Measurements from ENCODE around the gene CHRM2. TPM values are rescaled to one million over a fixed set of nuclear protein-coding genes. Genes with fewer than 3 reads are reported as not detected.

The CHRM2 gene
- total RNA-seq, 3 donors from 2014 or later: not detected

GRCh38 chr7:136938476-136938875, 70.0 kb downstream of the CHRM2 start:
- intact Hi-C loops (cut with DNase I; ENCODE audit: low total_unique reads): no loop called here
- Histone ChIP-seq H3K27ac (no peak overlapping the region), H3K4me1 (no peaks in the 10 kb centered on the region), H3K36me3 (no peaks in the 10 kb centered on the region), H3K9me3 (no peaks in the 10 kb centered on the region), H3K27me3 (no peaks in the 10 kb centered on the region), H3K4me3 (no peak overlapping the region)
- no peak for TF ChIP-seq CTCF (IDR thresholded peaks at IDR 0.05)
- TF ChIP-seq POLR2AphosphoS5 (IDR thresholded peaks at IDR 0.05): no peak
- TF ChIP-seq POLR2A (IDR thresholded peaks at IDR 0.05): no peak
- no peak for DNase-seq (ENCODE audit: low spot score in 2 of 2)

GRCh38 chr7:136940122-136940521, 71.7 kb downstream of the CHRM2 start:
- no peak overlapping the region for H3K27ac ChIP-seq
- H3K36me3 ChIP-seq: no peaks in the 10 kb centered on the region
- no peak overlapping the region for H3K4me3 ChIP-seq
- H3K9me3 ChIP-seq: no peaks in the 10 kb centered on the region
- intact Hi-C loops (cut with DNase I; ENCODE audit: low total_unique reads): loop anchor here (5.0 kb wide), 1 partner anchor 312 kb away; no protein-coding TSS in a partner anchor
- TF ChIP-seq POLR2A (IDR thresholded peaks at IDR 0.05): no peak
- TF ChIP-seq CTCF (IDR thresholded peaks at IDR 0.05): no peak
- TF ChIP-seq POLR2AphosphoS5 (IDR thresholded peaks at IDR 0.05): no peak
- no peaks in the 10 kb centered on the region for H3K27me3 ChIP-seq
- DNase-seq (ENCODE audit: low spot score in 2 of 2): no peak
- H3K4me1 ChIP-seq: no peaks in the 10 kb centered on the region

- TF ChIP-seq POLR2A (IDR thresholded peaks at IDR 0.05) (no peak), POLR2AphosphoS5 (IDR thresholded peaks at IDR 0.05) (no peak), CTCF (IDR thresholded peaks at IDR 0.05) (no peak)
- H3K27ac ChIP-seq: no peak overlapping the region
- no peak for DNase-seq (ENCODE audit: low spot score in 2 of 2)
- H3K36me3 ChIP-seq: no peaks in the 10 kb centered on the region
- no peaks in the 10 kb centered on the region for H3K4me1 ChIP-seq
- H3K9me3 ChIP-seq: no peaks in the 10 kb centered on the region
- H3K4me3 ChIP-seq: no peak overlapping the region
- intact Hi-C loops (cut with DNase I; ENCODE audit: low total_unique reads): loop anchor here (5.0 kb wide), 1 partner anchor 311 kb away; no protein-coding TSS in a partner anchor
- H3K27me3 ChIP-seq: no peaks in the 10 kb centered on the region
Measured at GRCh38 chr7:136940917-136941316, 72.5 kb downstream of the CHRM2 start.

GRCh38 chr7:136941816-136942215, 73.4 kb downstream of the CHRM2 start:
- TF ChIP-seq POLR2AphosphoS5 (IDR thresholded peaks at IDR 0.05): no peak
- TF ChIP-seq CTCF (IDR thresholded peaks at IDR 0.05): no peak
- no peak for TF ChIP-seq POLR2A (IDR thresholded peaks at IDR 0.05)
- Histone ChIP-seq H3K4me1 (no peaks in the 10 kb centered on the region), H3K9me3 (no peaks in the 10 kb centered on the region), H3K4me3 (no peak overlapping the region), H3K27me3 (no peaks in the 10 kb centered on the region), H3K27ac (no peak overlapping the region), H3K36me3 (no peaks in the 10 kb centered on the region)
- DNase-seq (ENCODE audit: low spot score in 2 of 2): no peak
- intact Hi-C loops (cut with DNase I; ENCODE audit: low total_unique reads): loop anchor here (5.0 kb wide), 1 partner anchor 310 kb away; no protein-coding TSS in a partner anchor

- Histone ChIP-seq H3K27ac (no peak overlapping the region), H3K9me3 (no peaks in the 10 kb centered on the region), H3K36me3 (no peaks in the 10 kb centered on the region), H3K27me3 (no peaks in the 10 kb centered on the region), H3K4me1 (no peaks in the 10 kb centered on the region), H3K4me3 (no peak overlapping the region)
- intact Hi-C loops (cut with DNase I; ENCODE audit: low total_unique reads): loop anchor here (5.0 kb wide), 1 partner anchor 310 kb away; no protein-coding TSS in a partner anchor
- TF ChIP-seq POLR2AphosphoS5 (IDR thresholded peaks at IDR 0.05) (no peak), CTCF (IDR thresholded peaks at IDR 0.05) (no peak), POLR2A (IDR thresholded peaks at IDR 0.05) (no peak)
- DNase-seq (ENCODE audit: low spot score in 2 of 2): no peak
Measured at GRCh38 chr7:136942401-136942800, 73.9 kb downstream of the CHRM2 start.
